Measurements from ENCODE around the gene BET1L.
A peak's percentile ranks its signal among the peaks of the same experiment; 100 is the strongest.
"Not testable (repeated sequence)": the region's sequence is repeated elsewhere in the genome, so short reads cannot be mapped to it uniquely, and the experiment has no call there.

BET1L gene

GRCh38 chr11:241634-242033 is 34.4 kb upstream of the BET1L start:
- Histone ChIP-seq H3K4me3 (ENCODE audit: low read length) (no peak overlapping the region), H3K4me1 (ENCODE audit: control insufficient read depth, low read depth, low read length) (peaks cover 7% of the 10 kb centered on the region), H3K36me3 (ENCODE audit: control insufficient read depth, low read depth, low read length) (peaks cover 44% of the 10 kb centered on the region), H3K27ac (ENCODE audit: low read length) (no peak overlapping the region), H3K9ac (ENCODE audit: low read length) (no peak overlapping the region), H3K27me3 (ENCODE audit: control insufficient read depth, insufficient read depth, low read length) (no peaks in the 10 kb centered on the region), H3K9me3 (ENCODE audit: control insufficient read depth, low read depth, low read length) (no peaks in the 10 kb centered on the region)

- peaks cover 30% of the 10 kb centered on the region for H3K36me3 ChIP-seq (ENCODE audit: control insufficient read depth, low read depth, low read length)
Observed at GRCh38 chr11:240315-240714, 33.1 kb upstream of the BET1L start.

GRCh38 chr11:238346-238745 is 31.1 kb upstream of the BET1L start:
- Histone ChIP-seq H3K4me3 (ENCODE audit: low read length) (peak overlapping the region; percentile 97), H3K36me3 (ENCODE audit: control insufficient read depth, low read depth, low read length) (peaks cover 11% of the 10 kb centered on the region), H3K4me1 (ENCODE audit: control insufficient read depth, low read depth, low read length) (peaks cover 12% of the 10 kb centered on the region)
- H3K9me3 ChIP-seq (ENCODE audit: control insufficient read depth, low read depth, low read length); H3K27me3 ChIP-seq (ENCODE audit: control insufficient read depth, insufficient read depth, low read length); H3K9ac ChIP-seq (ENCODE audit: low read length); H3K27ac ChIP-seq (ENCODE audit: low read length): not testable (repeated sequence)

More at GRCh38 chr11:240315-240714, 33.1 kb upstream of the BET1L start:
- H3K4me1 ChIP-seq (ENCODE audit: control insufficient read depth, low read depth, low read length) = peaks cover 10% of the 10 kb centered on the region
- H3K9ac ChIP-seq (ENCODE audit: low read length) = no peak overlapping the region
- no peaks in the 10 kb centered on the region for H3K27me3 ChIP-seq (ENCODE audit: control insufficient read depth, insufficient read depth, low read length)
- no peak overlapping the region for H3K4me3 ChIP-seq (ENCODE audit: low read length)
- H3K9me3 ChIP-seq (ENCODE audit: control insufficient read depth, low read depth, low read length) = no peaks in the 10 kb centered on the region
- no peak overlapping the region for H3K27ac ChIP-seq (ENCODE audit: low read length)

GRCh38 chr11:236774-237767 is 29.9 kb upstream of the BET1L start, which contains the start of gene PSMD13:
PSMD13 (plus strand) TSS chr11:236976; CDS start chr11:237050, 74 bp downstream.
- Histone ChIP-seq H3K4me1 (ENCODE audit: control insufficient read depth, low read depth, low read length) (peaks cover 12% of the 10 kb centered on the region), H3K36me3 (ENCODE audit: control insufficient read depth, low read depth, low read length) (peaks cover 7% of the 10 kb centered on the region), H3K9me3 (ENCODE audit: control insufficient read depth, low read depth, low read length) (no peaks in the 10 kb centered on the region), H3K27me3 (ENCODE audit: control insufficient read depth, insufficient read depth, low read length) (no peaks in the 10 kb centered on the region), H3K27ac (ENCODE audit: low read length) (peak within 1 kb of the TSS; percentile 76), H3K9ac (ENCODE audit: low read length) (peak within 1 kb of the TSS; percentile 88), H3K4me3 (ENCODE audit: low read length) (peak within 1 kb of the TSS; percentile 97)

- peak within 1 kb of the TSS; percentile 76 for H3K27ac ChIP-seq (ENCODE audit: low read length)
- H3K36me3 ChIP-seq (ENCODE audit: control insufficient read depth, low read depth, low read length) = no peaks in the 10 kb centered on the region
- no peaks in the 10 kb centered on the region for H3K27me3 ChIP-seq (ENCODE audit: control insufficient read depth, insufficient read depth, low read length)
- H3K9ac ChIP-seq (ENCODE audit: low read length) = peak within 1 kb of the TSS; percentile 88
- H3K9me3 ChIP-seq (ENCODE audit: control insufficient read depth, low read depth, low read length) = no peaks in the 10 kb centered on the region
- H3K4me3 ChIP-seq (ENCODE audit: low read length) = peak within 1 kb of the TSS; percentile 97
- H3K4me1 ChIP-seq (ENCODE audit: control insufficient read depth, low read depth, low read length) = peaks cover 12% of the 10 kb centered on the region
Observed at GRCh38 chr11:235997-236773, 29.0 kb upstream of the BET1L start, which contains the start of gene SIRT3. SIRT3 (minus strand) TSS chr11:236342; CDS start chr11:236328, 14 bp downstream.

- peak overlapping the region; percentile 25 for H3K27ac ChIP-seq (ENCODE audit: low read length)
- H3K9me3 ChIP-seq (ENCODE audit: control insufficient read depth, low read depth, low read length) = no peaks in the 10 kb centered on the region
- peaks cover 12% of the 10 kb centered on the region for H3K4me1 ChIP-seq (ENCODE audit: control insufficient read depth, low read depth, low read length)
- peak overlapping the region; percentile 74 for H3K9ac ChIP-seq (ENCODE audit: low read length)
- H3K27me3 ChIP-seq (ENCODE audit: control insufficient read depth, insufficient read depth, low read length) = no peaks in the 10 kb centered on the region
- peak overlapping the region; percentile 96 for H3K4me3 ChIP-seq (ENCODE audit: low read length)
- no peaks in the 10 kb centered on the region for H3K36me3 ChIP-seq (ENCODE audit: control insufficient read depth, low read depth, low read length)
Observed at GRCh38 chr11:235609-235996, 28.4 kb upstream of the BET1L start.

- no peak overlapping the region for H3K9ac ChIP-seq (ENCODE audit: low read length)
- H3K27me3 ChIP-seq (ENCODE audit: control insufficient read depth, insufficient read depth, low read length) = no peaks in the 10 kb centered on the region
- H3K27ac ChIP-seq (ENCODE audit: low read length) = no peak overlapping the region
- H3K9me3 ChIP-seq (ENCODE audit: control insufficient read depth, low read depth, low read length) = no peaks in the 10 kb centered on the region
- H3K4me3 ChIP-seq (ENCODE audit: low read length) = peak overlapping the region; percentile 96
- no peaks in the 10 kb centered on the region for H3K36me3 ChIP-seq (ENCODE audit: control insufficient read depth, low read depth, low read length)
- H3K4me1 ChIP-seq (ENCODE audit: control insufficient read depth, low read depth, low read length) = peaks cover 12% of the 10 kb centered on the region
Observed at GRCh38 chr11:235180-235579, 28.0 kb upstream of the BET1L start.

GRCh38 chr11:232783-233565 is 25.8 kb upstream of the BET1L start:
- Histone ChIP-seq H3K36me3 (ENCODE audit: control insufficient read depth, low read depth, low read length) (no peaks in the 10 kb centered on the region), H3K9me3 (ENCODE audit: control insufficient read depth, low read depth, low read length) (no peaks in the 10 kb centered on the region)

GRCh38 chr11:230431-230830 is 23.2 kb upstream of the BET1L start:
- H3K27ac ChIP-seq (ENCODE audit: low read length) = no peak overlapping the region
- H3K9me3 ChIP-seq (ENCODE audit: control insufficient read depth, low read depth, low read length) = no peaks in the 10 kb centered on the region
- H3K36me3 ChIP-seq (ENCODE audit: control insufficient read depth, low read depth, low read length) = no peaks in the 10 kb centered on the region
- H3K4me3 ChIP-seq (ENCODE audit: low read length) = no peak overlapping the region
- no peak overlapping the region for H3K9ac ChIP-seq (ENCODE audit: low read length)
- H3K27me3 ChIP-seq (ENCODE audit: control insufficient read depth, insufficient read depth, low read length) = no peaks in the 10 kb centered on the region
- H3K4me1 ChIP-seq (ENCODE audit: control insufficient read depth, low read depth, low read length) = peaks cover 3% of the 10 kb centered on the region

More at GRCh38 chr11:232783-233565, 25.8 kb upstream of the BET1L start:
- no peak overlapping the region for H3K4me3 ChIP-seq (ENCODE audit: low read length)
- peaks cover 11% of the 10 kb centered on the region for H3K4me1 ChIP-seq (ENCODE audit: control insufficient read depth, low read depth, low read length)
- no peaks in the 10 kb centered on the region for H3K27me3 ChIP-seq (ENCODE audit: control insufficient read depth, insufficient read depth, low read length)
- H3K27ac ChIP-seq (ENCODE audit: low read length) = no peak overlapping the region
- no peak overlapping the region for H3K9ac ChIP-seq (ENCODE audit: low read length)

GRCh38 chr11:227824-228379 is 20.7 kb upstream of the BET1L start:
- no peaks in the 10 kb centered on the region for H3K36me3 ChIP-seq (ENCODE audit: control insufficient read depth, low read depth, low read length)
- H3K4me1 ChIP-seq (ENCODE audit: control insufficient read depth, low read depth, low read length) = no peaks in the 10 kb centered on the region
- H3K9me3 ChIP-seq (ENCODE audit: control insufficient read depth, low read depth, low read length) = no peaks in the 10 kb centered on the region
- no peaks in the 10 kb centered on the region for H3K27me3 ChIP-seq (ENCODE audit: control insufficient read depth, insufficient read depth, low read length)
- no peak overlapping the region for H3K27ac ChIP-seq (ENCODE audit: low read length)
- H3K4me3 ChIP-seq (ENCODE audit: low read length) = no peak overlapping the region
- H3K9ac ChIP-seq (ENCODE audit: low read length) = no peak overlapping the region
